Peyer's patch (tissue), 4 donors: ENCODE data around the gene NUDC. TPM values are rescaled to one million over a fixed set of nuclear protein-coding genes. Genes with fewer than 3 reads are reported as not detected.

Experiments
- DNase-seq, 3 donors: peaks; one replicate each; pipeline ENCODE4 v3.0.0-alpha.2; 2017 to 2019
- H3K27ac ChIP-seq, 4 donors: fragments of 200-600 bp; sonication (generic); one replicate each; pipeline ENCODE4 v1.5.1; 2016 to 2019
- H3K27me3 ChIP-seq, 2 donors: fragments of 200-600 bp; sonication (generic); one replicate each; pipeline ENCODE4 v1.5.1; 2019
- H3K36me3 ChIP-seq, 3 donors: fragments of 200-600 bp; sonication (generic); one replicate each; pipeline ENCODE4 v1.5.1; 2016 to 2019
- H3K4me1 ChIP-seq, 4 donors: fragments of 200-600 bp; sonication (generic); one replicate each; pipeline ENCODE4 v1.5.1; 2016 to 2019
- H3K4me3 ChIP-seq, 4 donors: fragments of 200-600 bp; sonication (generic); 1 replicate in 3 of 4; 2 replicates in 1 of 4; pipeline ENCODE4 v1.5.1; 2016 to 2019; ENCODE audit warnings: mild to moderate bottlenecking in 1 of 4
- H3K9me3 ChIP-seq, 4 donors: fragments of 200-600 bp; sonication (generic); one replicate each; pipeline ENCODE4 v1.5.1; 2016 to 2019; ENCODE audit warnings: mild to moderate bottlenecking in 1 of 4
- POLR2A ChIP-seq, 2 donors: fragments of 450-650 bp; IDR thresholded peaks; one replicate each; pipeline ENCODE4 v1.5.1; 2017; ENCODE audit warnings: antibody characterized with exemption in 2 of 2, mild to moderate bottlenecking in 2 of 2, moderate library complexity in 2 of 2
- total RNA-seq, 4 donors: library from RNA; depleted of rRNA; stranded (reverse); fragments of >200 nt; gene quantifications; one replicate each; pipeline ENCODE4 v1.1.0, GENCODE V29; 2016
- TF ChIP-seq, protein P1 (sequence below), 6 experiments: fragments of 450-650 bp in 4 of 6; fragments of 200-600 bp in 2 of 6; sonication (generic) in 1 of 6; IDR thresholded peaks; one replicate each; pipeline ENCODE4 v1.5.1; 2017 to 2019; ENCODE audit warnings: antibody characterized with exemption in 6 of 6, mild to moderate bottlenecking in 3 of 6, moderate library complexity in 1 of 6

NUDC gene
- total RNA-seq, 4 donors from 2014 or later: 27.8 to 53.6 (median 31.7) TPM

- Histone ChIP-seq H3K9me3 (no peaks in the 10 kb centered on the region), H3K4me1 (peaks cover 0 to 7% (median 0%) of the 10 kb centered on the region in 4 donors), H3K4me3 (no peak overlapping the region), H3K27ac (peak overlapping the region in 3 of 4 donors; percentile 66 to 93 (median 82)), H3K27me3 (no peaks in the 10 kb centered on the region), H3K36me3 (no peaks in the 10 kb centered on the region)
- DNase-seq: peak in 2 of 3 donors; percentile 70 to 75
- TF ChIP-seq POLR2A (IDR thresholded peaks at IDR 0.05): no peak
- TF ChIP-seq, protein P1, sequence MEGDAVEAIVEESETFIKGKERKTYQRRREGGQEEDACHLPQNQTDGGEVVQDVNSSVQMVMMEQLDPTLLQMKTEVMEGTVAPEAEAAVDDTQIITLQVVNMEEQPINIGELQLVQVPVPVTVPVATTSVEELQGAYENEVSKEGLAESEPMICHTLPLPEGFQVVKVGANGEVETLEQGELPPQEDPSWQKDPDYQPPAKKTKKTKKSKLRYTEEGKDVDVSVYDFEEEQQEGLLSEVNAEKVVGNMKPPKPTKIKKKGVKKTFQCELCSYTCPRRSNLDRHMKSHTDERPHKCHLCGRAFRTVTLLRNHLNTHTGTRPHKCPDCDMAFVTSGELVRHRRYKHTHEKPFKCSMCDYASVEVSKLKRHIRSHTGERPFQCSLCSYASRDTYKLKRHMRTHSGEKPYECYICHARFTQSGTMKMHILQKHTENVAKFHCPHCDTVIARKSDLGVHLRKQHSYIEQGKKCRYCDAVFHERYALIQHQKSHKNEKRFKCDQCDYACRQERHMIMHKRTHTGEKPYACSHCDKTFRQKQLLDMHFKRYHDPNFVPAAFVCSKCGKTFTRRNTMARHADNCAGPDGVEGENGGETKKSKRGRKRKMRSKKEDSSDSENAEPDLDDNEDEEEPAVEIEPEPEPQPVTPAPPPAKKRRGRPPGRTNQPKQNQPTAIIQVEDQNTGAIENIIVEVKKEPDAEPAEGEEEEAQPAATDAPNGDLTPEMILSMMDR (IDR thresholded peaks at IDR 0.05): no peak
Observed at GRCh38 chr1:26915204-26915842, 6.2 kb upstream of the NUDC start.

DNA sequence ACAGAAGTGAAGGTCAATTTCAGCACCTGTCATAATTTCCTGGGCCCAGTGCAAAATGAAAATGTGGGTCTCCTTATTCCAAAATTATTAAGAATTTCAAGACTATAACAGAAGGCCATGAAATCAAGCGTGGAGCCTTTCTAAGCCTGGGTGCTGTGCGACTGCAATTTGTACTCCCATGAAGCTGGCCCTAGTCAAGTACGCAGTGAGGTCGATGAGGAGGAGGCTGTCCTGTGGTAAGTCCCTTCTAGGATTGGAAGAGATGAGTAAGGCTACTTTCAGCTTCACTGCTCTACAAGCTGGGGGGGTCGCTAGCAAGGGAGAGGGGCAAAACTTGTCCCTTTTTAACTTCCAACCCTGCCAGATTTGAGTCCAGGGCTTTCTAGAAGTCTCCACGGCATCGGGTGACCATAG is 410 bp upstream of the NUDC start:
- peaks cover 0 to 17% (median 7%) of the 10 kb centered on the region in 4 donors for H3K4me1 ChIP-seq
- H3K27ac ChIP-seq: peak overlapping the region; percentile 83 to 91 (median 87)
- H3K27me3 ChIP-seq: no peaks in the 10 kb centered on the region
- H3K9me3 ChIP-seq: no peaks in the 10 kb centered on the region
- DNase-seq: no peak
- peaks cover 0 to 26% (median 0%) of the 10 kb centered on the region in 3 donors for H3K36me3 ChIP-seq
- no peak for TF ChIP-seq POLR2A (IDR thresholded peaks at IDR 0.05)
- TF ChIP-seq, protein P1 (IDR thresholded peaks at IDR 0.05): no peak
- H3K4me3 ChIP-seq: peak overlapping the region; percentile 73 to 96 (median 94)

DNA sequence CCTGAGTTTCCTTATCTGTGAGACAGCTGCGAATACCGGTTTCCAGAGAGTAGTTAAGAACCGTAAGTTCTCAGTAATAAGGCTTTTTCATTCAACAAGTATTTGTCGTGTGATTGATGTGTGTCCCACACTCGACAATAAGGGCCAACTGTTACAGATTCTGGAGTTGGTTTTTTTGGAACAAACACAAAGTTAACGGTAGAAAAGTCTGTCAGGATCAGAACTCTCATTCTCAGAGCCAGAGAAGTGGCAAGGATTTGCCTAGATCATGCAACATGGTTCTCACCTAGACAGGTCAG is 837 bp downstream of the NUDC start:
- H3K9me3 ChIP-seq: no peaks in the 10 kb centered on the region
- H3K36me3 ChIP-seq: peaks cover 0 to 35% (median 0%) of the 10 kb centered on the region in 3 donors
- no peaks in the 10 kb centered on the region for H3K27me3 ChIP-seq
- H3K4me1 ChIP-seq: peaks cover 0 to 17% (median 7%) of the 10 kb centered on the region in 4 donors
- DNase-seq: no peak
- peak overlapping the region; percentile 73 to 96 (median 94) for H3K4me3 ChIP-seq
- TF ChIP-seq POLR2A (IDR thresholded peaks at IDR 0.05): no peak
- TF ChIP-seq, protein P1 (IDR thresholded peaks at IDR 0.05): no peak
- peak overlapping the region in 2 of 4 donors; percentile 83 to 91 for H3K27ac ChIP-seq

DNA sequence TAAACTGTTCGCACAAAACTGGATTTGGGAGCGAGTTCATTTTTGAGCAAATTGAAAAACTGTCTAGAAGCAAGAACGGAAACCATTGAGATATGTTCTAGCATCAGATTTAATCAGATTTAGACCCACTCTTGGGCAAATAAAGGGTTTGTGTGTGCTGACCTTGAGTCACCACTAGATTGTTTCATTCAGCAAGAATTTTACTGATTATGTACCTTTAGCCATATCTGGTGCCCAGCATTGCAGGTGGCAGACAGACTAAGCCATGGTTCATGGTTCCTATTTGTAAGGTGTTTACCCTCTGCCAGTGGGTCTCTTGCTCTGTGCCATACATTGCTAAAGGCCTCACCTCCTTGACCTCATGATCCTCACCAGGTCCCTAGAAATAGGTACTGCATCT is 1.4 kb downstream of the NUDC start:
- Histone ChIP-seq H3K36me3 (peaks cover 0 to 39% (median 0%) of the 10 kb centered on the region in 3 donors), H3K27me3 (no peaks in the 10 kb centered on the region), H3K4me3 (peak overlapping the region in 2 of 4 donors; percentile 92 to 96), H3K27ac (no peak overlapping the region), H3K4me1 (peaks cover 0 to 17% (median 7%) of the 10 kb centered on the region in 4 donors), H3K9me3 (no peaks in the 10 kb centered on the region)
- TF ChIP-seq POLR2A (IDR thresholded peaks at IDR 0.05): no peak
- TF ChIP-seq, protein P1 (IDR thresholded peaks at IDR 0.05): no peak
- DNase-seq: no peak

DNA sequence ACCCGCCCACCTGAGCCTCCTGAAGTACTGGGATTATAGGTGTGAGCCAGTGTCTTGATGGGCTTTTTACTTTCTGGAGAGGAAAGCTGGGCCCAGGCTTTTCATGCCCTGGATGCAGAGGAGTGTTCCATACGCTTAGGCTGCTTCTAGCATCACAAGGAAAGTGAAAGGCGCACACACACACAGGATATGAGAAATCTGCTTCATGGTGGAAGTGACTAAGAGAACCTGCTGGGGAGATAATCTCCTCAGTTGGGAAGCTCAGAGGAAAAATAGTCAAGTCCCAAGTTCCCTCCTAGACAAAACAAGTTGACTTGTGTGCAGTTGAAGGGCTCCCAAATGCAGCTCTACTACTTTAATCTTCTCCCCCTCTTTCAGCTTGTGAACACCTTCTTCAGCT is 2.2 kb downstream of the NUDC start:
- no peak for TF ChIP-seq POLR2A (IDR thresholded peaks at IDR 0.05)
- TF ChIP-seq, protein P1 (IDR thresholded peaks at IDR 0.05): no peak
- H3K4me1 ChIP-seq: peaks cover 0 to 17% (median 7%) of the 10 kb centered on the region in 4 donors
- H3K36me3 ChIP-seq: peaks cover 0 to 40% (median 0%) of the 10 kb centered on the region in 3 donors
- no peak overlapping the region for H3K4me3 ChIP-seq
- no peak for DNase-seq
- H3K27ac ChIP-seq: no peak overlapping the region
- no peaks in the 10 kb centered on the region for H3K27me3 ChIP-seq
- no peaks in the 10 kb centered on the region for H3K9me3 ChIP-seq
